Astrocyte of the spinal cord (primary cell): ENCODE measurements around the gene TMEM212.
"Not testable (repeated sequence)": the region's sequence is repeated elsewhere in the genome, so short reads cannot be mapped to it uniquely, and the experiment has no call there.

Experiments
- DNase-seq: peaks from one replicate; pipeline ENCODE4 v3.0.0; 2011; ENCODE audit warnings: low read depth, low spot score
- H3K4me3 ChIP-seq: 2 replicates; pipeline ENCODE4 v1.5.1; 2011; ENCODE audit warnings: low read depth, mild to moderate bottlenecking, low read length, moderate library complexity
- CTCF ChIP-seq: IDR thresholded peaks from 2 replicates; pipeline ENCODE4 v1.5.1; 2012; ENCODE audit warnings: low read depth, mild to moderate bottlenecking, low read length, inconsistent platforms
- in situ Hi-C: cut with HindIII; loops from 2 replicates; pipeline ENCODE4 v1.10.0; 2017; ENCODE audit warnings: low sequenced_read_pairs

TMEM212 gene

GRCh38 chr3:171895900-171896299 is 52.8 kb downstream of the TMEM212 start:
- no peak for TF ChIP-seq CTCF
- H3K4me3 ChIP-seq = no peak overlapping the region
- in situ Hi-C loops = no loop called here
- no peak for DNase-seq

GRCh38 chr3:171896316-171896715 is 53.2 kb downstream of the TMEM212 start:
- DNase-seq = no peak
- in situ Hi-C loops = no loop called here
- no peak overlapping the region for H3K4me3 ChIP-seq
- no peak for TF ChIP-seq CTCF

- no peak for TF ChIP-seq CTCF
- no peak overlapping the region for H3K4me3 ChIP-seq
- in situ Hi-C loops = no loop called here
- no peak for DNase-seq
Observed at GRCh38 chr3:171898192-171898591, 55.0 kb downstream of the TMEM212 start.

GRCh38 chr3:171900446-171900845 is 57.3 kb downstream of the TMEM212 start:
- H3K4me3 ChIP-seq = no peak overlapping the region

DNA sequence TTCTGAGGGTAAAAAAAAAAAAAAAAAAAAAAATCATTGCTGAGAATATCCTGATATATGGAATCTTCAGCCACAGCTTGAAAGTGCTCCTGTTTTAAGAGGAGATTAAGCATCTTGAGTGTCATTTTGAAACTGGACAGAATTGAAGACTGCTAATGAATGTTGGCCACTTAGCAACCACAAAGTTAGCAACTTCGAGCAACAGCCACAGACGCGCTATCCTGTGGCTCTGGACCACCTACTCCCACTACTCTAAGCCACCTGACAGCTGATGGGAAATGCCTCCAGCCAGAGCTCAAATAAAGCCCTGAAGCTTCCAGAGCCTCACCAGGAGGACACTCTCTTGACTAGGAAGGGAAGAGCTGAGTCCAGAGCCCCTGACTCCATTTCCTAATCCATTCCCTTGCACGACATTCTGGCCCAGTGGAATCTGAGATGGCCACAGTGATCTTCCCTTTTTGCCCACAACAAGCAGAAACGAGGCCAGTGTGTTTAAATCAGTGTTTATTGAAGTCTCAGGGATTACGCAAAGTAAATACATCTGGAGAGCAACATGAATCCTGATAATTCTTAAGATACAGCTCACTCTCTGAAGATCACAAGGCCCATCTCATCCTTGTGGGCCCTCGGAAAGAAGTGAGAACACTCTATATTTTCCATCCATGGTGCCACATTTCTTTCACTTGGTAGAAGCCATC is 58.6 kb downstream of the TMEM212 start:
- TF ChIP-seq CTCF = no peak
- no peak overlapping the region for H3K4me3 ChIP-seq
- in situ Hi-C loops = no loop called here
- DNase-seq = no peak

More at GRCh38 chr3:171900446-171900845, 57.3 kb downstream of the TMEM212 start:
- in situ Hi-C loops = no loop called here
- no peak for DNase-seq
- TF ChIP-seq CTCF = no peak

DNA sequence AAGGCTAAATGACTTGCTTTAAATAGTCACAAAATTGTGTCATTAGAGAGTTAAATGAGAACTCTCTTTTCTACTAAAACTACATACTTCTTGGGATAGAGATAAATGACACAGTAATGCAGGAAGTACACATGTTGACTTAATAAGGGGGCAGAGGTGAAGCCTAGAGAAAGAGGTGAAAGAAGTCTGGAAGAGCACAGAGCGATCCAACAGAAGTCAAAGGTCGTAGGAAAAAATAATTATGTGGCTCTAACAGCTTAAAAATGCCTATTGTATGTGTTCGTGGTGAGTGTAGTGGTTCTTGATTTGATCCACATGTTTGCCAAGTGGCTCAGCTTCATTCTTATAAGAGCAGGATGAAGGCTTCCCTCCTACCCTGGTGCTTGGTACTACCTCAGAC is 61.7 kb downstream of the TMEM212 start:
- no peak overlapping the region for H3K4me3 ChIP-seq
- TF ChIP-seq CTCF = no peak
- in situ Hi-C loops = no loop called here
- DNase-seq = no peak

- in situ Hi-C loops, DNase-seq, H3K4me3 ChIP-seq: not testable (repeated sequence)
Observed at GRCh38 chr3:171906503-171906902, 63.4 kb downstream of the TMEM212 start.
